Stomach (tissue), 4 donors: ENCODE measurements around the gene LINC01488.

Experiments
- CTCF ChIP-seq, 7 experiments: fragments of 450-650 bp in 4 of 7; fragments of 200-600 bp in 3 of 7; sonication (generic) in 3 of 7; IDR thresholded peaks; one replicate each; pipeline ENCODE4 v1.5.1; 2016 to 2019; ENCODE audit warnings: antibody characterized with exemption in 7 of 7, control low read depth in 2 of 7, mild to moderate bottlenecking in 1 of 7
- EP300 ChIP-seq: sonication (generic); formaldehyde crosslinking; IDR thresholded peaks from one replicate; pipeline ENCODE4 v1.6.1; 2017; ENCODE audit warnings: antibody characterized with exemption
- POLR2A ChIP-seq, 4 donors: fragments of 450-650 bp; IDR thresholded peaks; one replicate each; pipeline ENCODE4 v1.6.1; 2016; ENCODE audit warnings: antibody characterized with exemption in 4 of 4, control low read depth in 2 of 4, mild to moderate bottlenecking in 1 of 4, moderate library complexity in 1 of 4
- POLR2AphosphoS5 ChIP-seq, 3 donors: sonication (generic); formaldehyde crosslinking; IDR thresholded peaks; one replicate each; pipeline ENCODE4 v1.6.1; 2016; ENCODE audit warnings: antibody characterized with exemption in 3 of 3

GRCh38 chr11:69484427-69485259, 3.2 kb downstream of the LINC01488 start:
- no peak for TF ChIP-seq POLR2AphosphoS5 (IDR thresholded peaks at IDR 0.05)
- no peak for TF ChIP-seq CTCF (IDR thresholded peaks at IDR 0.05)
- TF ChIP-seq POLR2A (IDR thresholded peaks at IDR 0.05): no peak
- TF ChIP-seq EP300: no peak
